ENCODE results near the gene SCAF1. TPM values are rescaled to one million over a fixed set of nuclear protein-coding genes. Genes with fewer than 3 reads are reported as not detected.

The SCAF1 gene
- total and polyA plus RNA-seq, 9 of the 15 experiments (the other 6 are each of a cell fraction or from before 2014, with no cell fraction given): 0.20 to 79.0 (median 4.9) TPM

DNA sequence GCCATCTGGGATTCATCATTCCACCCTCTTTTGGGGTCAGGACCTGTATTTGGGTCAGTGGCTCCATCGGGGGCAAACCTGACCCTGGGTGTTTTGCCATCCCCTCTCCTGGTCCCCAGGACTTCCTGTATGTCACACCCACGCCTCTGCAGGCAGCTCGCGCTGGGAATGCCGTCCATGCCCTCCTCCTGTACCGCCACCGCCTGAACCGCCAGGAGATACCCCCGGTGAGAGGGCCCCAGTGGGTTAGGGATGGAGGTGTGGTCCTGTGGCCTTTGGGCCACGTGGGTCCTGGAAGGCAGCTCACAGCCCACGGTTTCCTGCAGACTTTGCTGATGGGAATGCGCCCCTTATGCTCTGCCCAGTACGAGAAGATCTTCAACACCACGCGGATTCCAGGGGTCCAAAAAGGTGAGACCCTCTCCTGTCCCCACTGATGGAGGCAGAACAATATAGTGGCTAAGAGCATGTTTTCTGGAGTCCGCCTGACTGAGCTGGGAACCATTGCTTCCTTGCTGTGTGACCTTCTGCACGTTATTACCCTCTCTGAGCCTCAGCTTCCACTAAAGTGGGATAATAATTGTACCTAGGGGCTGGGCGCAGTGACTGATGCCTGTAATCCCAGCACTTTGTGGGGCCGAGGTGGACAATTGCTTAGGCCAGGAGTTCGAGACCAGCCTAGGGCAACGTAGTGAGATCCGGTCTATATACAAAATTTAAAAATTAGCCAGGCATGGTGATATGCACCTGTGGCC lies 63.1 kb downstream of the SCAF1 start (continued):
- TF ChIP-seq ZFP36 (IDR thresholded peaks at IDR 0.05; ENCODE audit: low read depth, low read length, partially characterized antibody) (peak; percentile 73), TEAD4 (IDR thresholded peaks at IDR 0.05; ENCODE audit: low read length) (no peak), TEAD4 (CRISPR knock-in tag; IDR thresholded peaks at IDR 0.05; ENCODE audit: borderline replicate concordance) (no peak), GTF2E2 (tag; IDR thresholded peaks at IDR 0.05) (no peak), PTBP1 (IDR thresholded peaks at IDR 0.05; ENCODE audit: low read depth, low read length) (0 out of 2 replicates have a peak, but pooled peaks have one; percentile 38), ZNF311 (CRISPR knock-in tag; IDR thresholded peaks at IDR 0.05) (no peak)
- TF ChIP-seq, protein P1, sequence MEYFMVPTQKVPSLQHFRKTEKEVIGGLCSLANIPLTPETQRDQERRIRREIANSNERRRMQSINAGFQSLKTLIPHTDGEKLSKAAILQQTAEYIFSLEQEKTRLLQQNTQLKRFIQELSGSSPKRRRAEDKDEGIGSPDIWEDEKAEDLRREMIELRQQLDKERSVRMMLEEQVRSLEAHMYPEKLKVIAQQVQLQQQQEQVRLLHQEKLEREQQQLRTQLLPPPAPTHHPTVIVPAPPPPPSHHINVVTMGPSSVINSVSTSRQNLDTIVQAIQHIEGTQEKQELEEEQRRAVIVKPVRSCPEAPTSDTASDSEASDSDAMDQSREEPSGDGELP (CRISPR knock-in tag; IDR thresholded peaks at IDR 0.05; ENCODE audit: borderline replicate concordance): no peak
- TF ChIP-seq, protein P2, sequence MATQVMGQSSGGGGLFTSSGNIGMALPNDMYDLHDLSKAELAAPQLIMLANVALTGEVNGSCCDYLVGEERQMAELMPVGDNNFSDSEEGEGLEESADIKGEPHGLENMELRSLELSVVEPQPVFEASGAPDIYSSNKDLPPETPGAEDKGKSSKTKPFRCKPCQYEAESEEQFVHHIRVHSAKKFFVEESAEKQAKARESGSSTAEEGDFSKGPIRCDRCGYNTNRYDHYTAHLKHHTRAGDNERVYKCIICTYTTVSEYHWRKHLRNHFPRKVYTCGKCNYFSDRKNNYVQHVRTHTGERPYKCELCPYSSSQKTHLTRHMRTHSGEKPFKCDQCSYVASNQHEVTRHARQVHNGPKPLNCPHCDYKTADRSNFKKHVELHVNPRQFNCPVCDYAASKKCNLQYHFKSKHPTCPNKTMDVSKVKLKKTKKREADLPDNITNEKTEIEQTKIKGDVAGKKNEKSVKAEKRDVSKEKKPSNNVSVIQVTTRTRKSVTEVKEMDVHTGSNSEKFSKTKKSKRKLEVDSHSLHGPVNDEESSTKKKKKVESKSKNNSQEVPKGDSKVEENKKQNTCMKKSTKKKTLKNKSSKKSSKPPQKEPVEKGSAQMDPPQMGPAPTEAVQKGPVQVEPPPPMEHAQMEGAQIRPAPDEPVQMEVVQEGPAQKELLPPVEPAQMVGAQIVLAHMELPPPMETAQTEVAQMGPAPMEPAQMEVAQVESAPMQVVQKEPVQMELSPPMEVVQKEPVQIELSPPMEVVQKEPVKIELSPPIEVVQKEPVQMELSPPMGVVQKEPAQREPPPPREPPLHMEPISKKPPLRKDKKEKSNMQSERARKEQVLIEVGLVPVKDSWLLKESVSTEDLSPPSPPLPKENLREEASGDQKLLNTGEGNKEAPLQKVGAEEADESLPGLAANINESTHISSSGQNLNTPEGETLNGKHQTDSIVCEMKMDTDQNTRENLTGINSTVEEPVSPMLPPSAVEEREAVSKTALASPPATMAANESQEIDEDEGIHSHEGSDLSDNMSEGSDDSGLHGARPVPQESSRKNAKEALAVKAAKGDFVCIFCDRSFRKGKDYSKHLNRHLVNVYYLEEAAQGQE (IDR thresholded peaks at IDR 0.05; ENCODE audit: borderline replicate concordance): no peak
- TF ChIP-seq, protein P2 (CRISPR knock-in tag; IDR thresholded peaks at IDR 0.05; ENCODE audit: low read depth): no peak

All from K562 (cell line).